Panc1 (cell line): Measurements from ENCODE around the gene METTL15. TPM values are rescaled to one million over a fixed set of nuclear protein-coding genes. Genes with fewer than 3 reads are reported as not detected.
A peak's percentile ranks its signal among the peaks of the same experiment; 100 is the strongest.

Source experiments
- ATAC-seq: fragments of 200-7000 bp; cut with Tn5 transposase; 2 replicates; pipeline ENCODE4 v1.9.1; 2020; ENCODE audit warnings: mild to moderate bottlenecking, moderate library complexity
- BruUV-seq: library from RNA; stranded (reverse); fragments of 400-500 nt; replicated peaks from 2 replicates; lab custom pipeline; 2021; lab: Mats Ljungman, UMichigan
- CTCF ChIA-PET: fragments of 300-600 bp; sonication (Branson Sonifier 250); formaldehyde crosslinking; loops from one replicate; lab custom pipeline; 2022; ENCODE audit warnings: antibody characterized with exemption; lab: Charles Lee
- POLR2A ChIA-PET: fragments of 300-600 bp; sonication (Branson Sonifier 250); formaldehyde crosslinking; loops from one replicate; lab custom pipeline; 2022; ENCODE audit warnings: antibody characterized with exemption; lab: Charles Lee
- DNase-seq: peaks from one replicate; pipeline ENCODE4 v3.0.0-alpha.2; 2010; ENCODE audit warnings: low read depth, low spot score
- H3K27ac ChIP-seq: 2 replicates; pipeline ENCODE4 v1.5.1; 2011; ENCODE audit warnings: mild to moderate bottlenecking, low read length, inconsistent platforms
- H3K27me3 ChIP-seq: fragments of 200-500 bp; sonication (Bioruptor generic); 2 replicates; pipeline ENCODE4 v1.6.0; 2014; ENCODE audit warnings: low read length, inconsistent platforms; ENCODE audit not compliant: control insufficient read depth, insufficient read depth
- H3K36me3 ChIP-seq: fragments of 200-500 bp; sonication (Bioruptor generic); 2 replicates; pipeline ENCODE4 v1.5.1; 2014; ENCODE audit warnings: inconsistent platforms, mild to moderate bottlenecking, low read length, moderate library complexity; ENCODE audit not compliant: control insufficient read depth, insufficient read depth
- H3K4me1 ChIP-seq: 2 replicates; pipeline ENCODE4 v1.5.1; 2011; ENCODE audit warnings: inconsistent platforms, mild to moderate bottlenecking, low read length, moderate library complexity; ENCODE audit not compliant: control insufficient read depth, insufficient read depth
- H3K4me3 ChIP-seq, 2 experiments: 2 replicates each; pipeline ENCODE4 v1.5.1; 2011 to 2012; ENCODE audit warnings: low read depth in 2 of 2, low read length in 2 of 2, mild to moderate bottlenecking in 2 of 2, inconsistent platforms in 1 of 2, moderate library complexity in 1 of 2
- H3K9me3 ChIP-seq: fragments of 200-500 bp; sonication (Bioruptor generic); 2 replicates; pipeline ENCODE4 v1.5.1; 2014; ENCODE audit warnings: low read depth, mild to moderate bottlenecking, inconsistent platforms, low read length, moderate library complexity; ENCODE audit not compliant: control insufficient read depth, insufficient read depth
- CTCF ChIP-seq: fragments of 450-650 bp; IDR thresholded peaks from 2 replicates; pipeline ENCODE4 v1.5.1; 2017; ENCODE audit warnings: mild to moderate bottlenecking
- POLR2AphosphoS5 ChIP-seq: IDR thresholded peaks from 2 replicates; pipeline ENCODE4 v1.6.1; 2012; ENCODE audit warnings: mild to moderate bottlenecking, low read depth, low read length, moderate library complexity
- REST ChIP-seq, 2 experiments: IDR thresholded peaks; 2 replicates each; pipeline ENCODE4 v1.6.1; 2011 to 2012; ENCODE audit warnings: low read depth in 2 of 2, control low read depth in 1 of 2, low read length in 1 of 2, mild to moderate bottlenecking in 1 of 2, moderate library complexity in 1 of 2; ENCODE audit not compliant: insufficient read depth in 1 of 2
- SIN3A ChIP-seq: IDR thresholded peaks from 2 replicates; pipeline ENCODE4 v1.6.1; 2012; ENCODE audit warnings: low read depth, mild to moderate bottlenecking, low read length, moderate library complexity, borderline replicate concordance; ENCODE audit not compliant: insufficient read depth
- TCF7L2 ChIP-seq: IDR thresholded peaks from 2 replicates; pipeline ENCODE4 v1.6.1; 2011; ENCODE audit warnings: mild to moderate bottlenecking, low read depth, low read length, inconsistent platforms
- in situ Hi-C: cut with HindIII; loops from 2 replicates; pipeline ENCODE4 v1.10.0; 2016; ENCODE audit warnings: low sequenced_read_pairs, low pct_unique_long_range_greater_than_20kb
- intact Hi-C: fragments of 100-400 bp; cut with micrococcal nuclease; formaldehyde crosslinking; loops from one replicate; pipeline ENCODE4 v1.10.0; 2022; ENCODE audit not compliant: unreplicated experiment
- total RNA-seq: library from RNA; stranded (reverse); gene quantifications from one replicate; pipeline ENCODE4 v1.2.1, GENCODE V29; 2021; ENCODE audit not compliant: unreplicated experiment

The METTL15 gene
- total RNA-seq, 1 experiment from 2014 or later: 11.4 TPM

- Histone ChIP-seq H3K27ac (peak overlapping the region; percentile 52; the same call in 1 of the 2 replicates), H3K4me1 (peaks cover 34% of the 10 kb centered on the region), H3K9me3 (no peaks in the 10 kb centered on the region), H3K27me3 (no peaks in the 10 kb centered on the region), H3K36me3 (peaks cover 3% of the 10 kb centered on the region), H3K4me3 (no peak overlapping the region)
- BruUV-seq: no TSS peak
- in situ Hi-C loops: loop anchor here (25.0 kb wide), 1 partner anchor 392 kb away; the partner anchor contains the start of gene BDNF
- ChIA-PET CTCF (no interaction called here), POLR2A (no interaction called here)
- ATAC-seq (no peak), DNase-seq (no peak)
- TF ChIP-seq CTCF (no peak), SIN3A (no peak), POLR2AphosphoS5 (no peak), REST (IDR thresholded peaks at IDR 0.05; ENCODE audit: insufficient read depth in 1 of 2, low read depth in 2 of 2, low read length in 1 of 2) (no peak), TCF7L2 (no peak)
- intact Hi-C loops: no loop called here
Measured at GRCh38 chr11:28104425-28104824, 3.8 kb upstream of the METTL15 start.

- POLR2A ChIA-PET: interaction anchor here (0.6 kb wide), 1 partner anchor 8 kb away, joined by 4 read pairs; no protein-coding TSS in a partner anchor
Measured at GRCh38 chr11:28104984-28105383, 3.2 kb upstream of the METTL15 start.

More at GRCh38 chr11:28104984-28105383, 3.2 kb upstream of the METTL15 start:
- Histone ChIP-seq H3K9me3 (no peaks in the 10 kb centered on the region), H3K4me1 (peaks cover 40% of the 10 kb centered on the region), H3K4me3 (peak overlapping the region in 1 of 2 experiments; percentile 84; a peak in 1 of 4 replicates), H3K27ac (peak overlapping the region; percentile 82; the same call in 1 of the 2 replicates), H3K27me3 (no peaks in the 10 kb centered on the region), H3K36me3 (peaks cover 3% of the 10 kb centered on the region)
- DNase-seq: no peak
- no peak for TF ChIP-seq SIN3A
- no peak for TF ChIP-seq CTCF
- no peak for TF ChIP-seq REST (IDR thresholded peaks at IDR 0.05; ENCODE audit: insufficient read depth in 1 of 2, low read depth in 2 of 2, low read length in 1 of 2)
- no peak for TF ChIP-seq TCF7L2
- TF ChIP-seq POLR2AphosphoS5: no peak
- in situ Hi-C loops (loop anchor here (25.0 kb wide), 1 partner anchor 393 kb away; the partner anchor contains the start of gene BDNF), intact Hi-C loops (loop anchor here (5.0 kb wide), 1 partner anchor 408 kb away; no protein-coding TSS in a partner anchor)
- BruUV-seq: no TSS peak
- no peak for ATAC-seq
- CTCF ChIA-PET: no interaction called here
